A549 (cell line): Measurements from ENCODE around the gene TENT4A. TPM values are rescaled to one million over a fixed set of nuclear protein-coding genes. Genes with fewer than 3 reads are reported as not detected.

Experiments
- ATAC-seq, 2 experiments: fragments of 200-7000 bp in 1 of 2; fragments of >200 bp in 1 of 2; cut with Nextera tagmentation in 1 of 2; cut with Tn5 transposase in 1 of 2; 3 replicates each; pipeline versions ENCODE4 v1.8.0 to v1.9.1; 2018 to 2020; ENCODE audit warnings: mild to moderate bottlenecking in 1 of 2, moderate library complexity in 1 of 2
- CTCF ChIA-PET: fragments of 300-600 bp; sonication (Branson Sonifier 250); formaldehyde crosslinking; extraction: SDS; loops from one replicate; lab custom pipeline; 2021; ENCODE audit warnings: antibody characterized with exemption, inconsistent platforms; lab: Yijun Ruan, JAX
- POLR2A ChIA-PET: fragments of 350-600 bp; formaldehyde crosslinking; extraction: SDS; loops from one replicate; lab custom pipeline; 2021; ENCODE audit warnings: antibody characterized with exemption, inconsistent platforms; lab: Yijun Ruan, JAX
- DNase-seq, 2 experiments: peaks; one replicate each; pipeline versions ENCODE4 v3.0.0 to v3.0.0-alpha.2; 2011 to 2016; ENCODE audit warnings: low read depth in 1 of 2, low spot score in 1 of 2
- FAIRE-seq: peaks from 2 replicates; lab custom pipeline; 2011; peaks lifted over from hg19 to GRCh38; lab: Jason Lieb, UNC
- H3K27ac ChIP-seq, 2 experiments: fragments of >200 bp; sonication (Bioruptor Twin); formaldehyde crosslinking; 3 replicates each; pipeline ENCODE4 v1.5.1; 2016 to 2017
- H3K4me1 ChIP-seq: fragments of >200 bp; sonication (Bioruptor Twin); formaldehyde crosslinking; 3 replicates; pipeline ENCODE4 v1.6.1; 2016
- H3K4me2 ChIP-seq: fragments of >200 bp; sonication (Bioruptor Twin); formaldehyde crosslinking; 3 replicates; pipeline ENCODE4 v1.6.1; 2016
- H3K4me3 ChIP-seq: fragments of >200 bp; sonication (Bioruptor Twin); formaldehyde crosslinking; 3 replicates; pipeline ENCODE4 v1.5.1; 2016
- H3K9me3 ChIP-seq: fragments of >200 bp; sonication (Bioruptor Twin); formaldehyde crosslinking; 3 replicates; pipeline ENCODE4 v1.6.1; 2016
- BCL3 ChIP-seq: fragments of >200 bp; sonication (Bioruptor Twin); formaldehyde crosslinking; IDR thresholded peaks from 3 replicates; pipeline ENCODE4 v1.6.1; 2016
- CTCF ChIP-seq: fragments of >200 bp; sonication (Bioruptor Twin); formaldehyde crosslinking; IDR thresholded peaks from 3 replicates; pipeline ENCODE4 v1.5.1; 2016
- FOSB ChIP-seq: fragments of 250-450 bp; sonication (Bioruptor Pico); IDR thresholded peaks from 2 replicates; pipeline ENCODE4 v1.5.0; 2020; ENCODE audit warnings: mild to moderate bottlenecking, moderate library complexity
- HOXA7 ChIP-seq: fragments of 250-450 bp; sonication (Bioruptor Pico); IDR thresholded peaks from 2 replicates; pipeline ENCODE4 v1.5.0; 2020; ENCODE audit warnings: mild to moderate bottlenecking, moderate library complexity
- MAFK ChIP-seq: fragments of 450-650 bp; IDR thresholded peaks from 2 replicates; pipeline ENCODE4 v1.6.1; 2014; ENCODE audit not compliant: partially characterized antibody
- MAX ChIP-seq: IDR thresholded peaks from 2 replicates; pipeline ENCODE4 v1.6.1; 2012
- MAZ ChIP-seq: fragments of 150-350 bp; IDR thresholded peaks from 2 replicates; pipeline ENCODE4 v1.6.1; 2014; ENCODE audit warnings: antibody characterized with exemption, low read depth, low read length, borderline replicate concordance
- MYC ChIP-seq: IDR thresholded peaks from 2 replicates; pipeline ENCODE4 v1.6.1; 2012; ENCODE audit warnings: mild to moderate bottlenecking, inconsistent platforms, low read length, improper control_type of control experiment, borderline replicate concordance
- NFE2L2 ChIP-seq: fragments of 150-350 bp; conservative IDR thresholded peaks from 2 replicates; pipeline ENCODE4 v1.6.1; 2014; ENCODE audit warnings: low read length
- RAD21 ChIP-seq, 2 experiments: fragments of >200 bp in 1 of 2; sonication (Bioruptor Twin) in 1 of 2; formaldehyde crosslinking in 1 of 2; IDR thresholded peaks in 1 of 2; conservative IDR thresholded peaks in 1 of 2; 2 replicates in 1 of 2; 3 replicates in 1 of 2; pipeline ENCODE4 v1.6.1; 2012 to 2018; ENCODE audit warnings: inconsistent platforms in 1 of 2
- REST ChIP-seq: fragments of 200-600 bp; sonication (generic); IDR thresholded peaks from 2 replicates; pipeline ENCODE4 v1.6.1; 2016; ENCODE audit warnings: antibody characterized with exemption, mild to moderate bottlenecking, moderate library complexity
- RFX5 ChIP-seq: fragments of 450-650 bp; IDR thresholded peaks from 2 replicates; pipeline ENCODE4 v1.7.1; 2014; ENCODE audit warnings: antibody characterized with exemption, mild to moderate bottlenecking, moderate library complexity
- WGBS: methylation state at CpG from one replicate; pipeline ENCODE4 v1.1.6; 2017; ENCODE audit errors: missing lambda C conversion rate; 5-methylcytosine and 5-hydroxymethylcytosine counted together
- polyA plus RNA-seq, 4 experiments: library from polyadenylated mRNA; depleted of rRNA in 3 of 4; stranded (reverse); fragments of >200 nt; fragmentation: RNase III in 1 of 4; extraction: RNeasy Plus Mini Kit Qiagen cat#74134 plus additional on column Dnase treatment in 1 of 4; gene quantifications; 2 replicates in 3 of 4; 3 replicates in 1 of 4; pipeline ENCODE4 v1.2.3, GENCODE V29; 2011 to 2017
- TF ChIP-seq, protein P1 (sequence below): fragments of 250-450 bp; sonication (Bioruptor Pico); IDR thresholded peaks from 2 replicates; pipeline ENCODE4 v1.5.0; 2021; ENCODE audit warnings: mild to moderate bottlenecking, moderate library complexity, borderline replicate concordance

TENT4A gene
- polyA plus RNA-seq, 2 of the 4 experiments (the other 2 are of a cell fraction), result 7.2 to 15.2 TPM

DNA sequence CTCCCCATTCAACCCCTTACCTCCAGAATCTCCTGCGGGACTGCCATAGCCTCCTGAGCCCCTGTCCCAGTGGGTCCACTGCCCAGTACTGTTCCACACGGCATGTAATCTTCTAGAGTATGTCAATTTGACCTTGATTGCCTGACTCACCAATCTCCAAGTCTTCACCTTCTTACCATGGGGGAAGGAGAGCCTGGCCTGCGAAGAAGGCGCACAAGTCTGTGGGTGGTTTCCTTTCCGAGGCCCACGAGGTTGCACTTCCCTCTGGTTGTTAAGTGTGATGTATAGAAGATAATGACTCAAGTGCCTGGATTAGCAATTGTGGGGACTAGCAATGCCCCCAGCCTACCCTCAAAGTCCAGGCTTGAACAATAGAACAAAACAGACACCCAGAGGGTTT, 8.1 kb upstream of the TENT4A start (continued):
- TF ChIP-seq REST, result no peak

DNA sequence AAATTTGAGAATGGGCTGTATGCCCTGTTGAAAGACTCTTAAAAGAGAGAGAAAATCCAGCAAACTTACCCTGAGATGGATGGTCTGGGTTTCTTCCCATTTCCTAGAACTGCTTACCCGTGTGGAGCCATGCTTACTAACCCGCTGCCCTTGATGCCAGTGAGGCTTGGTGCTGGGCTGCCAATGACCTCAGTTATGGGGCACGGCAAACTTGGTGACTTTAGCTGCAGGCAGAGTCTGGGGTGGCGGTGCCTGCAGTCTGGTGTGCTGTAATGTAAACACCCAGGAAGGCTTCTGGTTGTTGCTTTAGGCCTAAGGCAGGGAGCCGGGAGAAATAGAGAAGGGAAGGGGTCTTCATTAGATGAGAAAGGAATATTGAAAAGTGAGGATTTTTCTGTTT, 7.3 kb upstream of the TENT4A start:
- DNase-seq (no peak), FAIRE-seq (no peak), ATAC-seq (no peak)
- no peak overlapping the region for H3K4me3 ChIP-seq
- no peaks in the 10 kb centered on the region for H3K9me3 ChIP-seq
- TF ChIP-seq BCL3, result no peak
- 0 out of 3 replicates have a peak, but pooled peaks cover 3% of the 10 kb centered on the region for H3K4me1 ChIP-seq
- 91% methylated on average over 5 of the region's 5 CpGs for WGBS
- CTCF ChIA-PET, result interaction anchor here (1.7 kb wide), 1 partner anchor 39 kb away, joined by 4 read pairs; no protein-coding TSS in a partner anchor
- H3K4me2 ChIP-seq, result no peak overlapping the region
- no peak overlapping the region for H3K27ac ChIP-seq
- POLR2A ChIA-PET, result no interaction called here

- no peak overlapping the region for H3K4me3 ChIP-seq
- ChIA-PET CTCF (no interaction called here), POLR2A (no interaction called here)
- TF ChIP-seq MAX (no peak), MAZ (no peak), RFX5 (no peak), RAD21 (conservative IDR thresholded peaks at IDR 0.05 in 1 of 2, IDR thresholded peaks at IDR 0.05 in 1 of 2) (no peak), FOSB (CRISPR knock-in tag) (no peak), HOXA7 (CRISPR knock-in tag) (no peak), MYC (no peak), MAFK (no peak), NFE2L2 (no peak), CTCF (no peak)
- TF ChIP-seq, protein P1, sequence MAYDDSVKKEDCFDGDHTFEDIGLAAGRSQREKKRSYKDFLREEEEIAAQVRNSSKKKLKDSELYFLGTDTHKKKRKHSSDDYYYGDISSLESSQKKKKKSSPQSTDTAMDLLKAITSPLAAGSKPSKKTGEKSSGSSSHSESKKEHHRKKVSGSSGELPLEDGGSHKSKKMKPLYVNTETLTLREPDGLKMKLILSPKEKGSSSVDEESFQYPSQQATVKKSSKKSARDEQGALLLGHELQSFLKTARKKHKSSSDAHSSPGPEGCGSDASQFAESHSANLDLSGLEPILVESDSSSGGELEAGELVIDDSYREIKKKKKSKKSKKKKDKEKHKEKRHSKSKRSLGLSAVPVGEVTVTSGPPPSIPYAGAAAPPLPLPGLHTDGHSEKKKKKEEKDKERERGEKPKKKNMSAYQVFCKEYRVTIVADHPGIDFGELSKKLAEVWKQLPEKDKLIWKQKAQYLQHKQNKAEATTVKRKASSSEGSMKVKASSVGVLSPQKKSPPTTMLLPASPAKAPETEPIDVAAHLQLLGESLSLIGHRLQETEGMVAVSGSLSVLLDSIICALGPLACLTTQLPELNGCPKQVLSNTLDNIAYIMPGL (CRISPR knock-in tag), result no peak
- TF ChIP-seq, all 56 proteins: peak for 0
- DNase-seq, result no peak
- Histone ChIP-seq H3K4me2 (no peak overlapping the region), H3K27ac (no peak overlapping the region), H3K4me1 (0 out of 3 replicates have a peak, but pooled peaks cover 6% of the 10 kb centered on the region), H3K9me3 (no peaks in the 10 kb centered on the region)
- ATAC-seq, result no peak
- FAIRE-seq, result no peak
- 76% methylated on average over 6 of the region's 6 CpGs for WGBS
Observed at GRCh38 chr5:6707852-6708251, 5.4 kb upstream of the TENT4A start.
